Measurements from ENCODE around the gene URB1. TPM values are rescaled to one million over a fixed set of nuclear protein-coding genes. Genes with fewer than 3 reads are reported as not detected.

Gene URB1
- total and polyA plus RNA-seq, 2 donors (not counting 3 experiments of a cell fraction or from before 2014, with no cell fraction given) = 8.0 to 27.3 TPM

GRCh38 chr21:32347977-32348376 lies 44.8 kb downstream of the URB1 start:
- Histone ChIP-seq H3K9ac (replicated peaks; ENCODE audit: extremely low read depth, insufficient read depth, low read length) (no peak overlapping the region), H3K9me1 (replicated peaks; ENCODE audit: control insufficient read depth, extremely low read depth, insufficient read depth, low read length) (no peaks in the 10 kb centered on the region), H3K4me1 (ENCODE audit: control insufficient read depth, extremely low read depth, insufficient read depth, low read length) (no peaks in the 10 kb centered on the region), H4K20me1 (replicated peaks; ENCODE audit: control insufficient read depth, extremely low read depth, insufficient read depth, low read length) (no peaks in the 10 kb centered on the region), H3K36me3 (ENCODE audit: control insufficient read depth in 2 of 2, extremely low read depth in 1 of 2, insufficient read depth in 2 of 2, low read length in 2 of 2) (peaks cover 23 to 65% of the 10 kb centered on the region in 2 experiments), H3K27ac (ENCODE audit: insufficient read depth, low read depth, low read length) (no peak overlapping the region), H3K4me2 (ENCODE audit: insufficient read depth, low read length) (no peak overlapping the region), H3K4me3 (replicated peaks in 1 of 3; ENCODE audit: insufficient read depth in 1 of 3, low read depth in 1 of 3, low read length in 3 of 3) (no peak overlapping the region), H3K9me3 (replicated peaks; ENCODE audit: control insufficient read depth, insufficient read depth, low read length) (peaks cover 5% of the 10 kb centered on the region), H3K79me2 (ENCODE audit: control insufficient read depth, insufficient read depth, low read length) (no peaks in the 10 kb centered on the region), H3K27me3 (ENCODE audit: control insufficient read depth in 2 of 2, insufficient read depth in 2 of 2, low read length in 2 of 2) (no peaks in the 10 kb centered on the region), H2AFZ (ENCODE audit: low read depth, low read length) (no peak overlapping the region)
- dilution Hi-C loops (cut with MboI; ENCODE audit: extremely low pct_ligation_motif_present, low sequenced_read_pairs) = no loop called here
- no peak for TF ChIP-seq FOS (IDR thresholded peaks at IDR 0.05; ENCODE audit: borderline replicate concordance, insufficient read depth, low read length)
- no peak for TF ChIP-seq POLR2AphosphoS5 (IDR thresholded peaks at IDR 0.05; ENCODE audit: insufficient read depth, low read depth, low read length)
- TF ChIP-seq MAX (IDR thresholded peaks at IDR 0.05; ENCODE audit: insufficient read depth, insufficient read length) = no peak
- no peak for TF ChIP-seq GATA2 (IDR thresholded peaks at IDR 0.05; ENCODE audit: insufficient read depth, insufficient read length, low read depth, low read length)
- TF ChIP-seq CTCF (IDR thresholded peaks at IDR 0.05; ENCODE audit: extremely low read depth in 1 of 2, insufficient read depth in 1 of 2, low read depth in 1 of 2, low read length in 2 of 2) = no peak
- TF ChIP-seq JUN (IDR thresholded peaks at IDR 0.05; ENCODE audit: borderline replicate concordance, insufficient read depth, insufficient read length, low read depth) = no peak
- TF ChIP-seq MYC (IDR thresholded peaks at IDR 0.05; ENCODE audit: low read depth, low read length) = no peak
- no peak for TF ChIP-seq POLR2A (IDR thresholded peaks at IDR 0.05; ENCODE audit: low read depth, low read length)
- no peak for TF ChIP-seq EZH2 (IDR thresholded peaks at IDR 0.05; ENCODE audit: borderline replicate concordance, low read depth, low read length, severe bottlenecking)
- intact Hi-C loops (cut with micrococcal nuclease) = no loop called here
- POLR2A ChIA-PET = no interaction called here
- no peak for FAIRE-seq
- CTCF ChIA-PET = interaction anchor here (1.4 kb wide), 1 partner anchor 253 kb away, joined by 6 read pairs; no protein-coding TSS in a partner anchor
- no TSS peak for BruUV-seq (replicated peaks)
- no peak for DNase-seq (ENCODE audit: low read depth, low spot score)

Data from endothelial cell of umbilical vein (primary cell).